ENCODE results near the gene ITIH4.

Gene ITIH4

DNA sequence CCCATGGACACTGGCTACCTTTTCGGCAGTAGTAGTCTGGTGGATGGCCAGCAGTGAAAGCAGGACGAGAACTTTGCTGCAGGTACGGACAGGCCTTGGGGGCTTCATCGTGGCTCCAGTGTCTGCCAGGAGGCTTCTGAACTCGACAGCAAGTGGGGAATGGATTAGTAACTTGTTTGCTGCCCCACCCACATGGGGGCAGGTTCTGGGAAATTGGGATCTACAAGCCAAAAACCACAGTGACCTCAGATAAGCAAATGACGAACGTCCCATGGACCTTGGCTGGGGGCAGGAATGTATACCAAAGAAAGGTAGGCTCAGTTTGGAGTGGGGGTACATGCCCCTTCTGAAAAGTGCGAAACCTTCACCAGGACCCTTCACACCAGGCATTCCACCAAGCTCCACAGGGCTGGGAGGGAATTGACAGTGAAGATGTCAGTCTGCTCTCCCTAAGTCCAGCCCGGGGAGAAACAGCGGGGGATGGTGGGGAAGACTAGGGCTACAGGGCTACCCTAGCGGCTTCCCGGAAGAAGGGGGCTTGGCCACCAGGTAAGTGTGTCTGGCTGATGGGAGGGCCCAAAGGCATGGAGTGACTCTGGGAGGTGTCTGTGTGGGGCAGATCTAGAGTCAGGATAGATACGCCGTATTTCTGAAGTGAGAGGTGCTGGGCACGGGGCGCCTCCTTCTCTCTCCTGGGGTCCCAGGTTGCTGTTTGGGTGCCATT lies at the start of gene ITIH4:
Gene ITIH4, minus strand, starts transcription at position 138 of the 724 bp plus-strand sequence. Its CDS starts 30 bp downstream, at position 108.
- TF ChIP-seq, protein P1, sequence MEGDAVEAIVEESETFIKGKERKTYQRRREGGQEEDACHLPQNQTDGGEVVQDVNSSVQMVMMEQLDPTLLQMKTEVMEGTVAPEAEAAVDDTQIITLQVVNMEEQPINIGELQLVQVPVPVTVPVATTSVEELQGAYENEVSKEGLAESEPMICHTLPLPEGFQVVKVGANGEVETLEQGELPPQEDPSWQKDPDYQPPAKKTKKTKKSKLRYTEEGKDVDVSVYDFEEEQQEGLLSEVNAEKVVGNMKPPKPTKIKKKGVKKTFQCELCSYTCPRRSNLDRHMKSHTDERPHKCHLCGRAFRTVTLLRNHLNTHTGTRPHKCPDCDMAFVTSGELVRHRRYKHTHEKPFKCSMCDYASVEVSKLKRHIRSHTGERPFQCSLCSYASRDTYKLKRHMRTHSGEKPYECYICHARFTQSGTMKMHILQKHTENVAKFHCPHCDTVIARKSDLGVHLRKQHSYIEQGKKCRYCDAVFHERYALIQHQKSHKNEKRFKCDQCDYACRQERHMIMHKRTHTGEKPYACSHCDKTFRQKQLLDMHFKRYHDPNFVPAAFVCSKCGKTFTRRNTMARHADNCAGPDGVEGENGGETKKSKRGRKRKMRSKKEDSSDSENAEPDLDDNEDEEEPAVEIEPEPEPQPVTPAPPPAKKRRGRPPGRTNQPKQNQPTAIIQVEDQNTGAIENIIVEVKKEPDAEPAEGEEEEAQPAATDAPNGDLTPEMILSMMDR (IDR thresholded peaks at IDR 0.05; ENCODE audit: low read depth, low read length) = no peak

DNA sequence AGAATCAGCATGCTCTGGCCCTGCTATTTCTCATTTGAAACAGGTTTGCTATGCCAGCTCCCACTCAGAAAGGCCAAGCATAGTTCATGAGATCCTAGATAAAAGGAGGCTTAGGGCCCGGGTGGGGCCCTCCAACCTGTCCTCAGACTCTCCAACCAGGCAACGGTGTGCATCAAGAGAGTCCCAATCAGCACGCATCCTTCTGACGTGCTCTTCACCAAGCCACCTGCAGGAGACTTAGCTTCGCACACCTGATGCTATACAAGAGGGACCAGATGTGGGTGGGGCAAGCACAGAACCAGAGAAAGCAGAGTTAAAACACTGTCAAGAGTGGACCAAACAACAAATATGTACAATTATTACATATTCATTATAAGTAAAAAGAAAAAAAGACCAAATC lies 49.6 kb upstream of the ITIH4 start:
- no peak overlapping the region for H3K4me3 ChIP-seq (ENCODE audit: low read depth, low read length)
- TF ChIP-seq, protein P1 (IDR thresholded peaks at IDR 0.05; ENCODE audit: low read depth, low read length) = no peak

More for the DNA sequence above, at the start of gene ITIH4:
- H3K4me3 ChIP-seq (ENCODE audit: low read depth, low read length) = no peak within 1 kb of the TSS

DNA sequence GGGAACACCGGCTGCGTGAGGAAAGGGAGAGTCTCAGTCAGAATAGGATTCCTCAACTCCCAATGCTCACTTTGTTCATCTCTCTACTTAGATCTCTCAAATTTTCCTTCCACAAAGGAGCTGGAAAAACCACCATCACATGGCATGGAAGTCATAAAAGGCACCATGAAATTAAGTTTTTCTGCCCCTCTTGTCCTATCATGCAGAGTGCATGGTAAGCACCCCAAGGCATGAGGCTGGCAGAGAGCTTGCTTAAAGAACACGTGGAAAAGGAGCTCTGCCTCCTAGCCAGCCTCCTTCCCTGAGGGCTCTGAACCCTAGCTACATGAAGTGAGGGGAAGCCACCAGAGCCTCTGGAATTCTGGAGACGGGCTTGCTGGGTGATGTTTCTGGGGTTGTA lies 49.1 kb upstream of the ITIH4 start:
- TF ChIP-seq, protein P1 (IDR thresholded peaks at IDR 0.05; ENCODE audit: low read depth, low read length) = no peak
- H3K4me3 ChIP-seq (ENCODE audit: low read depth, low read length) = no peak overlapping the region

DNA sequence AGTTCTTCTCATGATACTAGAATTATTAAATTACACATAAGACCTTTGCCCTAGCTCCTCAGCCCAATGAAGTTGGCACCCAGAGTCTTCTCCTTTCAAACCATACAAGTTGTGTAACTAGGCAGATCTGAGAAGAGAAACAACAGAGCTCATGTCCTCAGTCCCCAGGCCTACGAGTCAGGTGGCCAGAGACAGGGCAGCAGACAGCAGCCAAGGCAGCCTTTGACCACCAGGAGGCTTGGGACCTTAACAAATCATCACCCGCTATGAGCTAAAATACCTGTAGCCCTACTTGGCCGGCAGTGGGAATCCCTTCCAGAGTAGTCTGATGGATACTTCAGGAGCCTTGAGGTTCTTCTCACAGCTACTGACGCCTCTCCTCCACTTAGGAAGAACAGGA lies 48.6 kb upstream of the ITIH4 start:
- TF ChIP-seq, protein P1 (IDR thresholded peaks at IDR 0.05; ENCODE audit: low read depth, low read length) = no peak
- H3K4me3 ChIP-seq (ENCODE audit: low read depth, low read length) = no peak overlapping the region

DNA sequence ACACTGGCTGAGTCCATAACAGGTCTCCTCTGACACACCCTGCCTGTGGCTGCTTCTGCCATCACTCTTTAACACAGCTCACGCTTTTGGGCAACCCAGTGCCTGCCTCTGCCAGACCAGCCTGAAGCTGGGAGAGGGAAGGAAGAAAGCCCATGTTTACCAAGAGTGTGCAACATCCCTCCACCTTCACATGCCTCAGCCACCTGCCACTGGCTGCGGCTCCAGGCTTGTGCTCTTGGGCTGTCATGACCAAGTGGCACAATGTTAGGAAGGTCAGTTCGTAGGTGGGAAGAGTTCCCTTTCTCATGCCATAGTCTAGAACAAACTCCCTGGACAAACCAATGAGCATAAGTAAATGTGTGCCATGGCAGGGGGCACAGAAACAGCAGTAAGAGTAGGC lies 46.6 kb upstream of the ITIH4 start:
- H3K4me3 ChIP-seq (ENCODE audit: low read depth, low read length) = no peak overlapping the region
- TF ChIP-seq, protein P1 (IDR thresholded peaks at IDR 0.05; ENCODE audit: low read depth, low read length) = no peak

DNA sequence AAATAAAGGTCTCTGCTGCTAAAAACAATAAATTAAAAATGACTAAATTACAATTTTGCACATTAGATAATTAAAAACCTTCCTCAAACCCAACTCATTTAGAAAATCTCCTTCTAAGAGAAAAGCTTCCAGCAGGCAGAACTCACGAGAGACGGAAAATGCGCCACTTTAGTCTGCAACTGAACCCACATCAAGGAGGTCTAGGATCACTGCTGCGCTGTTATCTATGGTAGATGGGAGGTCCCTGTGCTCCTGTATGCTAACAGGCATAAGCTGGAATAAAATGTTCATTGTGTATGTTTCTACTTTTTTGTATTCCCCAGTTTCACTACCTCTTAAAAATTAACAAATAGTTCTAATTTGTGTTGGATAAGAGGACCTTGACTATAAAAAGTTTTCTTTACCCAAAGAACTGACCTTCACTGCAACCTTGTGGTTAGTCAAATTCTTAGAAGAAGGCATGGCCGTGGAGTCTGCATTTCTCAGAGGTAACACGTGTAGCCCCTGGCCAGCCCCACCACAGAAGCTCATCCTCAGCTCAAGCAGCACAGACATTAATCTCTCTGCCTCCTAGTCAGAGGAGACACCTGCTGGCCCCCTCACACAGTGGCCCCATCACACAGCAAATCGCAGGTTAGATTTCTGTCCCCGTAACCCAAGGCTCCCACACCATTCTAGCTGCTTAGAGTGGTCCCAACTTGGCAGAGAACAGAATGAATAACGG lies 44.6 kb upstream of the ITIH4 start:
- no peak overlapping the region for H3K4me3 ChIP-seq (ENCODE audit: low read depth, low read length)
- TF ChIP-seq, protein P1 (IDR thresholded peaks at IDR 0.05; ENCODE audit: low read depth, low read length) = no peak

DNA sequence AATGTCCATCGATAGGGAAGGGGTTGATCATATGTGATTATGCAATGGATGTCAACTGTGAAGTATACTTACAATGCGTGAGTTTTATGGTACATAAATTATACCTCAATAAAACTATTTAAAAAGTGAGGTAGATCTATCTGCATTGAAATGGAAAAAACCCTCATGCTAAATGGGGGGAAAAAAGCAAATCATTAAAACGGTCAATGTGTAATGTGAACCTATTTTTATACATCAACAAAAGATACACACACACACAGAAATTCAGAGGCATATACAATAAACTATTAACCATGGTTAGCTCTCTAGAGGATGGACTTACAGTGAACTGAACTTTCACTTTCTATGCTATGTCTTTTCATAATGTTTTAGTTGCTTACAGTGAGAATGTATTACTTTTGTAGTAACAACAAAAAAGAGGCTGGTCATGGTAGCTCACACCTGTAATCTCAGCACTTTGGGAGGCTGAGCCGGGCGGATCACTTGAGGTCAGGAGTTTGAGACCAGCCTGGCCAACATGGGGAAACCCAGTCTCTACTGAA lies 43.8 kb upstream of the ITIH4 start:
- H3K4me3 ChIP-seq (ENCODE audit: low read depth, low read length) = no peak overlapping the region

More for the DNA sequence above, 43.8 kb upstream of the ITIH4 start:
- TF ChIP-seq, protein P1 (IDR thresholded peaks at IDR 0.05; ENCODE audit: low read depth, low read length) = no peak
